Measurements from ENCODE around the gene YWHAB.

The YWHAB gene

GRCh38 chr20:44885392-44886265 is at the start of gene YWHAB:
YWHAB (plus strand) TSS chr20:44885705; CDS start chr20:44901534, 15,829 bp downstream.
- DNase-seq (ENCODE audit: low read depth), result peak; percentile 97
- peak within 1 kb of the TSS; percentile 85 for H3K4me3 ChIP-seq (ENCODE audit: low read length)
- TF ChIP-seq CTCF (conservative IDR thresholded peaks at IDR 0.05; ENCODE audit: low read length), result no peak

GRCh38 chr20:44836601-44837120 is 48.8 kb upstream of the YWHAB start:
- no peak overlapping the region for H3K4me3 ChIP-seq (ENCODE audit: low read length)
- DNase-seq (ENCODE audit: low read depth), result no peak
- no peak for TF ChIP-seq CTCF (conservative IDR thresholded peaks at IDR 0.05; ENCODE audit: low read length)

GRCh38 chr20:44837946-44838345 is 47.6 kb upstream of the YWHAB start:
- no peak for DNase-seq (ENCODE audit: low read depth)
- TF ChIP-seq CTCF (conservative IDR thresholded peaks at IDR 0.05; ENCODE audit: low read length), result no peak
- H3K4me3 ChIP-seq (ENCODE audit: low read length), result no peak overlapping the region

- H3K4me3 ChIP-seq (ENCODE audit: low read length), result no peak overlapping the region
- TF ChIP-seq CTCF (conservative IDR thresholded peaks at IDR 0.05; ENCODE audit: low read length), result no peak
- DNase-seq (ENCODE audit: low read depth), result no peak
Measured at GRCh38 chr20:44838521-44838920, 47.0 kb upstream of the YWHAB start.

GRCh38 chr20:44839481-44839880 is 46.0 kb upstream of the YWHAB start:
- H3K4me3 ChIP-seq (ENCODE audit: low read length), result no peak overlapping the region
- DNase-seq (ENCODE audit: low read depth), result no peak
- no peak for TF ChIP-seq CTCF (conservative IDR thresholded peaks at IDR 0.05; ENCODE audit: low read length)

- DNase-seq (ENCODE audit: low read depth), result no peak
- TF ChIP-seq CTCF (conservative IDR thresholded peaks at IDR 0.05; ENCODE audit: low read length), result no peak
- no peak overlapping the region for H3K4me3 ChIP-seq (ENCODE audit: low read length)
Measured at GRCh38 chr20:44840826-44841225, 44.7 kb upstream of the YWHAB start.

GRCh38 chr20:44841955-44842354 is 43.5 kb upstream of the YWHAB start:
- no peak for DNase-seq (ENCODE audit: low read depth)
- TF ChIP-seq CTCF (conservative IDR thresholded peaks at IDR 0.05; ENCODE audit: low read length), result no peak
- H3K4me3 ChIP-seq (ENCODE audit: low read length), result no peak overlapping the region
